H9 (cell line): ENCODE results near the gene TMEM235. TPM values are rescaled to one million over a fixed set of nuclear protein-coding genes. Genes with fewer than 3 reads are reported as not detected.

Source experiments
- DNase-seq: peaks from one replicate; pipeline ENCODE4 v3.0.0-alpha.2; 2017
- H2AFZ ChIP-seq: one replicate; pipeline ENCODE4 v1.6.1; 2013; ENCODE audit warnings: mild to moderate bottlenecking, low read length, control low read depth, moderate library complexity
- H2AK5ac ChIP-seq: 2 replicates; pipeline ENCODE4 v1.6.1; 2013; ENCODE audit warnings: low read length, control low read depth, mixed read lengths; ENCODE audit not compliant: insufficient read length
- H2BK120ac ChIP-seq: one replicate; pipeline ENCODE4 v1.6.1; 2013; ENCODE audit warnings: low read depth, mild to moderate bottlenecking, low read length, control low read depth, inconsistent platforms; ENCODE audit not compliant: poor library complexity, severe bottlenecking
- H2BK12ac ChIP-seq: 2 replicates; pipeline ENCODE4 v1.6.1; 2013; ENCODE audit warnings: low read length, control low read depth, mixed read lengths, low read depth; ENCODE audit not compliant: insufficient read length
- H2BK15ac ChIP-seq: 2 replicates; pipeline ENCODE4 v1.6.1; 2013; ENCODE audit warnings: low read depth, low read length, control low read depth
- H2BK20ac ChIP-seq: one replicate; pipeline ENCODE4 v1.6.1; 2013; ENCODE audit warnings: low read depth, mild to moderate bottlenecking, low read length, control low read depth, inconsistent platforms; ENCODE audit not compliant: poor library complexity, severe bottlenecking
- H2BK5ac ChIP-seq: 2 replicates; pipeline ENCODE4 v1.6.1; 2013; ENCODE audit warnings: low read length, control low read depth, mixed read lengths; ENCODE audit not compliant: insufficient read length
- H3K14ac ChIP-seq: 2 replicates; pipeline ENCODE4 v1.6.1; 2013; ENCODE audit warnings: low read length, control low read depth; ENCODE audit not compliant: insufficient read depth
- H3K18ac ChIP-seq: 2 replicates; pipeline ENCODE4 v1.6.1; 2013; ENCODE audit warnings: low read depth, mild to moderate bottlenecking, mixed read lengths, low read length, control low read depth; ENCODE audit not compliant: insufficient read length
- H3K23ac ChIP-seq: 2 replicates; pipeline ENCODE4 v1.6.1; 2013; ENCODE audit warnings: low read length, control low read depth, mixed read lengths, low read depth; ENCODE audit not compliant: insufficient read length
- H3K23me2 ChIP-seq: 2 replicates; pipeline ENCODE4 v1.6.1; 2013; ENCODE audit warnings: low read depth, mild to moderate bottlenecking, mixed read lengths, low read length, control low read depth; ENCODE audit not compliant: insufficient read length, poor library complexity, severe bottlenecking
- H3K27ac ChIP-seq: 2 replicates; pipeline ENCODE4 v1.5.1; 2013; ENCODE audit warnings: low read length, control low read depth, mixed read lengths, low read depth; ENCODE audit not compliant: insufficient read length
- H3K27me3 ChIP-seq: 2 replicates; pipeline ENCODE4 v1.6.1; 2013; ENCODE audit warnings: low read length, control low read depth, inconsistent platforms; ENCODE audit not compliant: insufficient read depth
- H3K4ac ChIP-seq: 2 replicates; pipeline ENCODE4 v1.6.1; 2013; ENCODE audit warnings: low read depth, mild to moderate bottlenecking, control low read depth, inconsistent platforms, low read length, moderate library complexity
- H3K4me1 ChIP-seq: 2 replicates; pipeline ENCODE4 v1.6.1; 2013; ENCODE audit warnings: low read length, control low read depth, inconsistent platforms; ENCODE audit not compliant: insufficient read depth
- H3K4me2 ChIP-seq: 2 replicates; pipeline ENCODE4 v1.6.1; 2013; ENCODE audit warnings: low read length, control low read depth, mixed read lengths; ENCODE audit not compliant: insufficient read length, insufficient read depth
- H3K56ac ChIP-seq: 2 replicates; pipeline ENCODE4 v1.6.1; 2013; ENCODE audit warnings: low read depth, mild to moderate bottlenecking, mixed read lengths, low read length, control low read depth; ENCODE audit not compliant: insufficient read length
- H3K79me1 ChIP-seq: 2 replicates; pipeline ENCODE4 v1.6.1; 2013; ENCODE audit warnings: low read depth, mild to moderate bottlenecking, moderate library complexity, low read length, control low read depth, inconsistent platforms; ENCODE audit not compliant: insufficient read depth, poor library complexity, severe bottlenecking
- H3K79me2 ChIP-seq: 2 replicates; pipeline ENCODE4 v1.6.1; 2013; ENCODE audit warnings: low read length, control low read depth, inconsistent platforms; ENCODE audit not compliant: insufficient read depth
- H3K9ac ChIP-seq: 2 replicates; pipeline ENCODE4 v1.6.1; 2013; ENCODE audit warnings: low read length, control low read depth, mixed read lengths; ENCODE audit not compliant: insufficient read length; ENCODE audit errors: extremely low read depth
- H3K9me3 ChIP-seq: one replicate; pipeline ENCODE4 v1.6.1; 2013; ENCODE audit warnings: low read depth, low read length, inconsistent platforms; ENCODE audit not compliant: control insufficient read depth
- H3T11ph ChIP-seq: one replicate; pipeline ENCODE4 v1.6.1; 2013; ENCODE audit warnings: mild to moderate bottlenecking, low read length, control low read depth, inconsistent platforms
- H4K20me1 ChIP-seq: one replicate; pipeline ENCODE4 v1.6.1; 2013; ENCODE audit not compliant: control insufficient read depth, insufficient read length, insufficient read depth
- H4K5ac ChIP-seq: 2 replicates; pipeline ENCODE4 v1.6.1; 2013; ENCODE audit warnings: low read depth, mild to moderate bottlenecking, mixed read lengths, low read length, control low read depth; ENCODE audit not compliant: insufficient read length
- H4K8ac ChIP-seq: replicated peaks from 2 replicates; pipeline ENCODE4 v1.6.1; 2013; ENCODE audit warnings: low read length, control low read depth, mixed read lengths, low read depth; ENCODE audit not compliant: insufficient read length
- H4K91ac ChIP-seq: 2 replicates; pipeline ENCODE4 v1.6.1; 2013; ENCODE audit warnings: low read depth, mild to moderate bottlenecking, moderate library complexity, mixed read lengths, low read length, control low read depth; ENCODE audit not compliant: insufficient read length
- H3K27ac Mint-ChIP-seq, 3 experiments: 2 replicates in 2 of 3; 3 replicates in 1 of 3; pipeline ENCODE4 v1.8.0; 2020 to 2021; ENCODE audit warnings: mixed read lengths in 3 of 3, mild to moderate bottlenecking in 1 of 3, moderate library complexity in 1 of 3
- H3K27me3 Mint-ChIP-seq: 2 replicates; pipeline ENCODE4 v1.8.0; 2021; ENCODE audit warnings: low read depth, mild to moderate bottlenecking, moderate library complexity, mixed read lengths
- H3K36me3 Mint-ChIP-seq, 3 experiments: 2 replicates in 2 of 3; 3 replicates in 1 of 3; pipeline ENCODE4 v1.8.0; 2020 to 2021; ENCODE audit warnings: low read depth in 3 of 3, mixed read lengths in 3 of 3; ENCODE audit not compliant: insufficient read depth in 1 of 3
- H3K4me1 Mint-ChIP-seq, 2 experiments: 2 replicates each; pipeline ENCODE4 v1.8.0; 2020; ENCODE audit warnings: mixed read lengths in 2 of 2
- H3K4me3 Mint-ChIP-seq, 2 experiments: 2 replicates in 1 of 2; 3 replicates in 1 of 2; pipeline ENCODE4 v1.8.0; 2020 to 2021; ENCODE audit warnings: mild to moderate bottlenecking in 2 of 2, mixed read lengths in 2 of 2, moderate library complexity in 1 of 2
- H3K9me3 Mint-ChIP-seq, 2 experiments: 2 replicates in 1 of 2; 3 replicates in 1 of 2; pipeline ENCODE4 v1.8.0; 2020; ENCODE audit warnings: mild to moderate bottlenecking in 2 of 2, mixed read lengths in 2 of 2, moderate library complexity in 1 of 2
- CTCF ChIP-seq: fragments of 200-600 bp; sonication (generic); conservative IDR thresholded peaks from 3 replicates; pipeline ENCODE4 v1.8.0; 2021; ENCODE audit warnings: antibody characterized with exemption, mild to moderate bottlenecking
- WGBS: extraction: QIAGEN DNeasy Blood & Tissue Kit; methylation state at CpG from one replicate; pipeline ENCODE4 v1.1.7; 2013; ENCODE audit warnings: missing lambda C conversion rate, low lambda C conversion rate, mixed read lengths; ENCODE audit not compliant: insufficient read length; ENCODE audit errors: extremely low coverage; 5-methylcytosine and 5-hydroxymethylcytosine counted together
- total RNA-seq: library from RNA; stranded (reverse); gene quantifications from 2 replicates; pipeline ENCODE4 v1.2.1, GENCODE V29; 2021

Gene TMEM235
- total RNA-seq, 1 experiment from 2014 or later: 0.28 TPM

- H3K4me1 ChIP-seq: no peaks in the 10 kb centered on the region
- no peak overlapping the region for H2BK5ac ChIP-seq
- H3K18ac ChIP-seq: no peak overlapping the region
- no peak overlapping the region for H3K4me2 ChIP-seq
- no peak overlapping the region for H3K27ac Mint-ChIP-seq
- H3K4ac ChIP-seq: no peak overlapping the region
- H3K14ac ChIP-seq: no peak overlapping the region
- peaks cover 4% of the 10 kb centered on the region for H3K27me3 Mint-ChIP-seq
- no peak for DNase-seq
- H3K79me2 ChIP-seq: no peaks in the 10 kb centered on the region
- TF ChIP-seq CTCF: no peak
- no peaks in the 10 kb centered on the region for H4K20me1 ChIP-seq
- no peak overlapping the region for H2AK5ac ChIP-seq
- no peak overlapping the region for H2BK15ac ChIP-seq
- H2AFZ ChIP-seq: no peak overlapping the region
- no peaks in the 10 kb centered on the region for H3K23me2 ChIP-seq
- H3K36me3 Mint-ChIP-seq: no peaks in the 10 kb centered on the region
- no peak overlapping the region for H2BK20ac ChIP-seq
- peaks cover 0 to 3% of the 10 kb centered on the region in 2 experiments; a peak in 3 of 4 replicates for H3K4me1 Mint-ChIP-seq
- H3K27ac ChIP-seq: no peak overlapping the region
- no peaks in the 10 kb centered on the region for H3K9me3 ChIP-seq
- no peaks in the 10 kb centered on the region for H3K9me3 Mint-ChIP-seq
- no peak overlapping the region for H2BK120ac ChIP-seq
- H3T11ph ChIP-seq: no peak overlapping the region
- H3K4me3 Mint-ChIP-seq: no peak overlapping the region
- no peaks in the 10 kb centered on the region for H3K27me3 ChIP-seq
- no peaks in the 10 kb centered on the region for H3K79me1 ChIP-seq
- no peak overlapping the region for H4K5ac ChIP-seq
- H2BK12ac ChIP-seq: no peak overlapping the region
- H3K56ac ChIP-seq: no peak overlapping the region
- no peak overlapping the region for H4K91ac ChIP-seq
- H4K8ac ChIP-seq: no peak overlapping the region
- H3K9ac ChIP-seq: no peak overlapping the region
- WGBS: no CpG with 5 or more reads among the region's 6 CpGs
- no peak overlapping the region for H3K23ac ChIP-seq
Observed at GRCh38 chr17:78289004-78289403, 57.6 kb downstream of the TMEM235 start.
